HAP-1 (cell line): ENCODE data around the gene PRKCE.

Experiments used
- DNase-seq, 2 experiments: peaks; one replicate each; pipeline ENCODE4 v3.0.0-alpha.2; 2016 to 2020; ENCODE audit warnings: low spot score in 2 of 2
- H3K27me3 ChIP-seq: fragments of 250-450 bp; sonication (Bioruptor Pico); 2 replicates; pipeline ENCODE4 v1.5.1; 2020; ENCODE audit warnings: low read depth, mild to moderate bottlenecking, moderate library complexity
- H3K36me3 ChIP-seq: fragments of 250-450 bp; sonication (Bioruptor Pico); replicated peaks from 2 replicates; pipeline ENCODE4 v1.5.1; 2020; ENCODE audit warnings: mild to moderate bottlenecking
- H3K4me1 ChIP-seq: fragments of 250-450 bp; sonication (Bioruptor Pico); 2 replicates; pipeline ENCODE4 v1.5.1; 2020; ENCODE audit warnings: mild to moderate bottlenecking
- H3K4me3 ChIP-seq: fragments of 250-450 bp; sonication (Bioruptor Pico); 2 replicates; pipeline ENCODE4 v1.5.1; 2020; ENCODE audit warnings: mild to moderate bottlenecking, moderate library complexity
- H3K9me3 ChIP-seq: fragments of 250-450 bp; sonication (Bioruptor Pico); 2 replicates; pipeline ENCODE4 v1.5.1; 2020; ENCODE audit warnings: mild to moderate bottlenecking, moderate library complexity
- in situ Hi-C: fragments of 300-500 bp; cut with MboI; formaldehyde crosslinking; loops from 3 replicates; pipeline ENCODE4 v1.14.3; 2020; ENCODE audit warnings: low sequenced_read_pairs, inconsistent platforms, mixed read lengths

The PRKCE gene

GRCh38 chr2:46116553-46116991, 465.1 kb downstream of the PRKCE start:
- no peaks in the 10 kb centered on the region for H3K36me3 ChIP-seq
- H3K4me1 ChIP-seq, result peaks cover 5% of the 10 kb centered on the region; the same call in 1 of the 2 replicates
- no peak overlapping the region for H3K4me3 ChIP-seq
- DNase-seq, result no peak
- in situ Hi-C loops, result no loop called here
- no peaks in the 10 kb centered on the region for H3K9me3 ChIP-seq
- no peaks in the 10 kb centered on the region for H3K27me3 ChIP-seq

GRCh38 chr2:46117379-46117778, 465.9 kb downstream of the PRKCE start:
- peaks cover 5% of the 10 kb centered on the region; the same call in 1 of the 2 replicates for H3K4me1 ChIP-seq
- in situ Hi-C loops, result no loop called here
- no peaks in the 10 kb centered on the region for H3K27me3 ChIP-seq
- H3K9me3 ChIP-seq, result no peaks in the 10 kb centered on the region
- H3K36me3 ChIP-seq, result no peaks in the 10 kb centered on the region
- no peak for DNase-seq
- H3K4me3 ChIP-seq, result no peak overlapping the region

GRCh38 chr2:46117994-46118393, 466.5 kb downstream of the PRKCE start:
- DNase-seq, result no peak
- Histone ChIP-seq H3K4me1 (peaks cover 5% of the 10 kb centered on the region; the same call in 1 of the 2 replicates), H3K9me3 (no peaks in the 10 kb centered on the region), H3K36me3 (no peaks in the 10 kb centered on the region), H3K27me3 (no peaks in the 10 kb centered on the region), H3K4me3 (no peak overlapping the region)
- in situ Hi-C loops, result no loop called here

- no peaks in the 10 kb centered on the region for H3K9me3 ChIP-seq
- no peaks in the 10 kb centered on the region for H3K36me3 ChIP-seq
- peaks cover 5% of the 10 kb centered on the region; the same call in 1 of the 2 replicates for H3K4me1 ChIP-seq
- H3K4me3 ChIP-seq, result no peak overlapping the region
- DNase-seq, result no peak
- in situ Hi-C loops, result no loop called here
- no peaks in the 10 kb centered on the region for H3K27me3 ChIP-seq
Observed at GRCh38 chr2:46118656-46119371, 467.3 kb downstream of the PRKCE start.

GRCh38 chr2:46119453-46119852, 468.0 kb downstream of the PRKCE start:
- Histone ChIP-seq H3K4me1 (peaks cover 5% of the 10 kb centered on the region; the same call in 1 of the 2 replicates), H3K4me3 (no peak overlapping the region), H3K27me3 (no peaks in the 10 kb centered on the region), H3K36me3 (no peaks in the 10 kb centered on the region), H3K9me3 (no peaks in the 10 kb centered on the region)
- DNase-seq, result no peak
- in situ Hi-C loops, result no loop called here

- no peak overlapping the region for H3K4me3 ChIP-seq
- DNase-seq, result peak in 1 of 2 experiments; percentile 16
- in situ Hi-C loops, result no loop called here
- no peaks in the 10 kb centered on the region for H3K36me3 ChIP-seq
- H3K9me3 ChIP-seq, result no peaks in the 10 kb centered on the region
- no peaks in the 10 kb centered on the region for H3K27me3 ChIP-seq
- peaks cover 5% of the 10 kb centered on the region; the same call in 1 of the 2 replicates for H3K4me1 ChIP-seq
Observed at GRCh38 chr2:46120792-46121555, 469.5 kb downstream of the PRKCE start.

GRCh38 chr2:46122318-46122976, 471.0 kb downstream of the PRKCE start:
- H3K4me3 ChIP-seq, result no peak overlapping the region
- no peaks in the 10 kb centered on the region for H3K27me3 ChIP-seq
- in situ Hi-C loops, result no loop called here
- H3K9me3 ChIP-seq, result no peaks in the 10 kb centered on the region
- peaks cover 5% of the 10 kb centered on the region; the same call in 1 of the 2 replicates for H3K4me1 ChIP-seq
- H3K36me3 ChIP-seq, result no peaks in the 10 kb centered on the region
- no peak for DNase-seq

- H3K4me3 ChIP-seq, result no peak overlapping the region
- H3K27me3 ChIP-seq, result no peaks in the 10 kb centered on the region
- in situ Hi-C loops, result no loop called here
- H3K4me1 ChIP-seq, result peaks cover 5% of the 10 kb centered on the region; the same call in 1 of the 2 replicates
- no peaks in the 10 kb centered on the region for H3K9me3 ChIP-seq
- no peak for DNase-seq
- H3K36me3 ChIP-seq, result no peaks in the 10 kb centered on the region
Observed at GRCh38 chr2:46123013-46123412, 471.5 kb downstream of the PRKCE start.

- in situ Hi-C loops, result no loop called here
Observed at GRCh38 chr2:46125798-46126197, 474.3 kb downstream of the PRKCE start.

GRCh38 chr2:46126571-46126970, 475.1 kb downstream of the PRKCE start:
- no peak for DNase-seq
- no peaks in the 10 kb centered on the region for H3K36me3 ChIP-seq
- H3K4me1 ChIP-seq, result no peaks in the 10 kb centered on the region
- H3K4me3 ChIP-seq, result no peak overlapping the region
- in situ Hi-C loops, result no loop called here
- H3K27me3 ChIP-seq, result no peaks in the 10 kb centered on the region
- no peaks in the 10 kb centered on the region for H3K9me3 ChIP-seq

More at GRCh38 chr2:46125798-46126197, 474.3 kb downstream of the PRKCE start:
- Histone ChIP-seq H3K27me3 (no peaks in the 10 kb centered on the region), H3K4me1 (peaks cover 4% of the 10 kb centered on the region; the same call in 1 of the 2 replicates), H3K9me3 (no peaks in the 10 kb centered on the region), H3K36me3 (no peaks in the 10 kb centered on the region), H3K4me3 (no peak overlapping the region)
- no peak for DNase-seq

GRCh38 chr2:46127176-46127575, 475.7 kb downstream of the PRKCE start:
- DNase-seq, result no peak
- Histone ChIP-seq H3K4me1 (no peaks in the 10 kb centered on the region), H3K27me3 (no peaks in the 10 kb centered on the region), H3K36me3 (no peaks in the 10 kb centered on the region), H3K4me3 (no peak overlapping the region), H3K9me3 (no peaks in the 10 kb centered on the region)
- in situ Hi-C loops, result no loop called here

- no peaks in the 10 kb centered on the region for H3K36me3 ChIP-seq
- H3K27me3 ChIP-seq, result no peaks in the 10 kb centered on the region
- H3K4me1 ChIP-seq, result no peaks in the 10 kb centered on the region
- no peaks in the 10 kb centered on the region for H3K9me3 ChIP-seq
- DNase-seq, result no peak
- H3K4me3 ChIP-seq, result no peak overlapping the region
- in situ Hi-C loops, result no loop called here
Observed at GRCh38 chr2:46130511-46130910, 479.0 kb downstream of the PRKCE start.

- no peak for DNase-seq
- Histone ChIP-seq H3K27me3 (no peaks in the 10 kb centered on the region), H3K4me3 (no peak overlapping the region), H3K9me3 (no peaks in the 10 kb centered on the region), H3K4me1 (no peaks in the 10 kb centered on the region), H3K36me3 (no peaks in the 10 kb centered on the region)
- in situ Hi-C loops, result no loop called here
Observed at GRCh38 chr2:46132996-46133395, 481.5 kb downstream of the PRKCE start.
